CD4-positive, alpha-beta T cell (primary cell): ENCODE measurements around the gene CXCL12. TPM values are rescaled to one million over a fixed set of nuclear protein-coding genes. Genes with fewer than 3 reads are reported as not detected.

Experiments used
- ATAC-seq: fragments of 200-7000 bp; cut with Tn5 transposase; one replicate; pipeline ENCODE4 v1.10.0; 2022; ENCODE audit warnings: mild to moderate bottlenecking; ENCODE audit not compliant: poor library complexity
- CTCF ChIA-PET: fragments of 350-600 bp; sonication (Branson Sonifier 250); formaldehyde crosslinking; loops from one replicate; lab custom pipeline; 2021; ENCODE audit warnings: antibody characterized with exemption, inconsistent platforms; lab: Charles Lee
- POLR2A ChIA-PET: fragments of 350-600 bp; sonication (Branson Sonifier 250); formaldehyde crosslinking; loops from one replicate; lab custom pipeline; 2021; ENCODE audit warnings: antibody characterized with exemption, inconsistent platforms; lab: Charles Lee
- DNase-seq, 14 experiments: peaks; one replicate each; pipeline ENCODE4 v3.0.0-alpha.2; 2013 to 2020; ENCODE audit warnings: mixed read lengths in 2 of 14
- H3K27ac ChIP-seq, 2 donors: one replicate each; pipeline versions ENCODE4 v1.5.1 to v1.7.0; 2013; ENCODE audit warnings: low read length in 2 of 2, low read depth in 1 of 2, mild to moderate bottlenecking in 1 of 2
- H3K27me3 ChIP-seq, 2 experiments: 1 replicate in 1 of 2; 2 replicates in 1 of 2; pipeline versions ENCODE4 v1.6.1 to v1.7.0; 2013; ENCODE audit warnings: low read length in 2 of 2, control low read depth in 1 of 2, mild to moderate bottlenecking in 1 of 2, moderate library complexity in 1 of 2; ENCODE audit not compliant: insufficient read depth in 2 of 2, control insufficient read depth in 1 of 2
- H3K36me3 ChIP-seq: one replicate; pipeline ENCODE4 v1.6.1; 2013; ENCODE audit warnings: low read length, control low read depth; ENCODE audit not compliant: insufficient read depth
- H3K4me1 ChIP-seq: one replicate; pipeline ENCODE4 v1.6.1; 2013; ENCODE audit warnings: low read length, control low read depth; ENCODE audit not compliant: insufficient read depth
- H3K4me3 ChIP-seq: one replicate; pipeline ENCODE4 v1.5.1; 2013; ENCODE audit warnings: mild to moderate bottlenecking, low read length, moderate library complexity
- H3K9me3 ChIP-seq, 2 experiments: 1 replicate in 1 of 2; 2 replicates in 1 of 2; pipeline versions ENCODE4 v1.6.1 to v1.7.0; 2013; ENCODE audit warnings: low read length in 2 of 2, mild to moderate bottlenecking in 2 of 2, control low read depth in 1 of 2, moderate library complexity in 1 of 2; ENCODE audit not compliant: control insufficient read depth in 1 of 2, insufficient read depth in 1 of 2
- H3K27ac Mint-ChIP-seq: one replicate; pipeline ENCODE4 v1.8.0; 2020; ENCODE audit warnings: mixed read lengths
- H3K27me3 Mint-ChIP-seq: one replicate; pipeline ENCODE4 v1.8.0; 2021; ENCODE audit warnings: mixed read lengths
- H3K36me3 Mint-ChIP-seq: one replicate; pipeline ENCODE4 v1.8.0; 2021; ENCODE audit warnings: low read depth, mixed read lengths
- H3K4me1 Mint-ChIP-seq: one replicate; pipeline ENCODE4 v1.8.0; 2021; ENCODE audit warnings: low read depth, mixed read lengths
- H3K4me3 Mint-ChIP-seq: one replicate; pipeline ENCODE4 v1.8.0; 2020; ENCODE audit warnings: mild to moderate bottlenecking, mixed read lengths
- H3K9me3 Mint-ChIP-seq: one replicate; pipeline ENCODE4 v1.8.0; 2020; ENCODE audit warnings: mixed read lengths
- intact Hi-C, 2 experiments: fragments of 100-400 bp; cut with DNase I in 1 of 2; cut with micrococcal nuclease in 1 of 2; formaldehyde crosslinking; loops; one replicate each; pipeline versions ENCODE4 v1.15.1 to v1.9.0; 2023 to 2025; cut with DNase I, micrococcal nuclease
- total RNA-seq, 174 experiments: library from RNA in 2 of 174; stranded (reverse) in 2 of 174; gene quantifications; one replicate each; pipeline ENCODE4 v1.2.3 and lab custom pipeline; 2021 to 2026
- TF ChIP-seq, protein P1 (sequence below): fragments of 200-600 bp; IDR thresholded peaks from one replicate; pipeline ENCODE4 v1.8.0; 2022; ENCODE audit warnings: antibody characterized with exemption, mild to moderate bottlenecking

CXCL12 gene
- total RNA-seq, 2 experiments from 2014 or later, result not detected

DNA sequence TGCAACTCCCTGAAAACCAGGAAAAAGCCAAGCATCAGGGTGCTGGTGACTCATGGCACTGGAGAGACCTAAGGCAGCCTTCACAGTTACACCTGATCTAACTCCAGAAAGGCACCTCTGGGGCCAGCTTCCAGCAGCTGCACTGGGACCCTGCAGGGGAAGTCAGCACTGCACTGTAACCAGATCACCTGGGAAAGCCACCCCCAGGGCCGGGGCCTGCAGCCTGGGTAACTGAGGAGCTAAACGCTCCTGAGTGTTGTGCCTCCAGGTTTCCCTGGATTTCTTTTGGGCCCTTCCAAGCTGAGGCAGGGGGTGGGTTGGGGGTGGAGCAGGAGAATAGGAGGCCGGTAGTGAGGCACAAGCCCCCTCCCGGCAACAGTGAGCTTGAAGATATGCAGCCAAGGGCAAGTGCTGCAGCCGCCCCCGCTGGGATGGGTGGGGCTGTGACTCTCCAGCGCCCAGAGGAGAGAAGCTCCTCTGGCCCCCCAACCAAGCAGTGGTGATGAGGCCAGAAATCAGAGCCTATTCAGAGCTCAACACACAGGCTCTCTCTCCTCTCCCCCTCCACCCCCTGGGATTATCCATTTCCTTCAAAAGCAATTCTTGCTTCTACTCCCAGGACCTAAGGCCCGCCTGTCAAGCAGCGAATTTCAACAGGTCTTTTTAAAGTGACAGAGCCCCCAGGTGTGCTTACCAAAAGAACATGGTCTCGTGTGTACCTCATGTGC, 2.6 kb downstream of the CXCL12 start:
- no peak overlapping the region for H3K4me3 Mint-ChIP-seq
- no peak overlapping the region for H3K27ac ChIP-seq
- H3K36me3 ChIP-seq, result no peaks in the 10 kb centered on the region
- TF ChIP-seq, protein P1, sequence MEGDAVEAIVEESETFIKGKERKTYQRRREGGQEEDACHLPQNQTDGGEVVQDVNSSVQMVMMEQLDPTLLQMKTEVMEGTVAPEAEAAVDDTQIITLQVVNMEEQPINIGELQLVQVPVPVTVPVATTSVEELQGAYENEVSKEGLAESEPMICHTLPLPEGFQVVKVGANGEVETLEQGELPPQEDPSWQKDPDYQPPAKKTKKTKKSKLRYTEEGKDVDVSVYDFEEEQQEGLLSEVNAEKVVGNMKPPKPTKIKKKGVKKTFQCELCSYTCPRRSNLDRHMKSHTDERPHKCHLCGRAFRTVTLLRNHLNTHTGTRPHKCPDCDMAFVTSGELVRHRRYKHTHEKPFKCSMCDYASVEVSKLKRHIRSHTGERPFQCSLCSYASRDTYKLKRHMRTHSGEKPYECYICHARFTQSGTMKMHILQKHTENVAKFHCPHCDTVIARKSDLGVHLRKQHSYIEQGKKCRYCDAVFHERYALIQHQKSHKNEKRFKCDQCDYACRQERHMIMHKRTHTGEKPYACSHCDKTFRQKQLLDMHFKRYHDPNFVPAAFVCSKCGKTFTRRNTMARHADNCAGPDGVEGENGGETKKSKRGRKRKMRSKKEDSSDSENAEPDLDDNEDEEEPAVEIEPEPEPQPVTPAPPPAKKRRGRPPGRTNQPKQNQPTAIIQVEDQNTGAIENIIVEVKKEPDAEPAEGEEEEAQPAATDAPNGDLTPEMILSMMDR, result no peak
- peaks cover 0 to 31% of the 10 kb centered on the region in 2 experiments for H3K9me3 ChIP-seq
- H3K4me3 ChIP-seq, result no peak overlapping the region
- H3K27me3 Mint-ChIP-seq, result peaks cover 47% of the 10 kb centered on the region
- ChIA-PET CTCF (no interaction called here), POLR2A (no interaction called here)
- H3K4me1 Mint-ChIP-seq, result peaks cover 4% of the 10 kb centered on the region
- no peak overlapping the region for H3K27ac Mint-ChIP-seq
- peaks cover 3% of the 10 kb centered on the region for H3K4me1 ChIP-seq
- intact Hi-C loops, result no loop called here
- H3K27me3 ChIP-seq, result peaks cover 23 to 46% of the 10 kb centered on the region in 2 experiments
- ATAC-seq, result no peak
- no peak for DNase-seq
- no peaks in the 10 kb centered on the region for H3K9me3 Mint-ChIP-seq
- no peaks in the 10 kb centered on the region for H3K36me3 Mint-ChIP-seq

GRCh38 chr10:44380829-44381600, 3.9 kb downstream of the CXCL12 start:
- no peak overlapping the region for H3K4me3 Mint-ChIP-seq
- H3K4me1 Mint-ChIP-seq, result peaks cover 4% of the 10 kb centered on the region
- no peaks in the 10 kb centered on the region for H3K36me3 ChIP-seq
- DNase-seq, result no peak
- H3K27ac Mint-ChIP-seq, result no peak overlapping the region
- ChIA-PET CTCF (no interaction called here), POLR2A (no interaction called here)
- no peaks in the 10 kb centered on the region for H3K9me3 Mint-ChIP-seq
- TF ChIP-seq, protein P1, result no peak
- no peak overlapping the region for H3K27ac ChIP-seq
- no peak for ATAC-seq
- H3K9me3 ChIP-seq, result peaks cover 0 to 24% of the 10 kb centered on the region in 2 experiments
- peaks cover 3% of the 10 kb centered on the region for H3K4me1 ChIP-seq
- no peak overlapping the region for H3K4me3 ChIP-seq
- H3K27me3 Mint-ChIP-seq, result peaks cover 41% of the 10 kb centered on the region
- H3K36me3 Mint-ChIP-seq, result no peaks in the 10 kb centered on the region
- peaks cover 15 to 37% of the 10 kb centered on the region in 2 experiments for H3K27me3 ChIP-seq
- intact Hi-C loops, result no loop called here

GRCh38 chr10:44379907-44380306, 5.0 kb downstream of the CXCL12 start:
- no peaks in the 10 kb centered on the region for H3K36me3 Mint-ChIP-seq
- intact Hi-C loops, result no loop called here
- no peak for ATAC-seq

More at GRCh38 chr10:44379907-44380306, 5.0 kb downstream of the CXCL12 start:
- Mint-ChIP-seq H3K9me3 (no peaks in the 10 kb centered on the region), H3K4me3 (no peak overlapping the region), H3K27ac (no peak overlapping the region), H3K4me1 (no peaks in the 10 kb centered on the region), H3K27me3 (peaks cover 32% of the 10 kb centered on the region)
- TF ChIP-seq, protein P1, result no peak
- Histone ChIP-seq H3K36me3 (no peaks in the 10 kb centered on the region), H3K27me3 (peaks cover 11 to 28% of the 10 kb centered on the region in 2 experiments), H3K9me3 (peaks cover 0 to 17% of the 10 kb centered on the region in 2 experiments), H3K4me3 (no peak overlapping the region), H3K27ac (no peak overlapping the region), H3K4me1 (peaks cover 3% of the 10 kb centered on the region)
- ChIA-PET POLR2A (no interaction called here), CTCF (no interaction called here)
- DNase-seq, result no peak
